Hematopoietic multipotent progenitor cell (in vitro differentiated cells): ENCODE measurements around the gene TOR1AIP1. TPM values are rescaled to one million over a fixed set of nuclear protein-coding genes. Genes with fewer than 3 reads are reported as not detected.
"Not testable (repeated sequence)": the region's sequence is repeated elsewhere in the genome, so short reads cannot be mapped to it uniquely, and the experiment has no call there.

Source experiments
- DNase-seq, 3 donors: peaks; one replicate each; pipeline ENCODE4 v3.0.0-alpha.2; 2011 to 2015; ENCODE audit warnings: low read depth in 2 of 3, low spot score in 2 of 3
- total RNA-seq: library from RNA; depleted of rRNA; stranded (reverse); fragments of >200 nt; gene quantifications from one replicate; pipeline ENCODE4 v1.2.3, GENCODE V29; 2012

TOR1AIP1 gene
- total RNA-seq, 1 donor: 28.0 TPM

GRCh38 chr1:179935909-179936496 is 53.9 kb downstream of the TOR1AIP1 start:
- no peak for DNase-seq

GRCh38 chr1:179937668-179938254 is 55.7 kb downstream of the TOR1AIP1 start:
- DNase-seq: no peak

- DNase-seq: no peak
Observed at GRCh38 chr1:179938752-179939151, 56.7 kb downstream of the TOR1AIP1 start.

GRCh38 chr1:179939941-179940340 is 57.9 kb downstream of the TOR1AIP1 start:
- DNase-seq: no peak

GRCh38 chr1:179941454-179941853 is 59.4 kb downstream of the TOR1AIP1 start:
- DNase-seq: no peak

- DNase-seq: no peak
Observed at GRCh38 chr1:179950651-179951050, 68.6 kb downstream of the TOR1AIP1 start.

GRCh38 chr1:179951383-179952144 is 69.5 kb downstream of the TOR1AIP1 start:
- DNase-seq: no peak

- no peak for DNase-seq
Observed at GRCh38 chr1:179952186-179952585, 70.1 kb downstream of the TOR1AIP1 start.

GRCh38 chr1:179953974-179954492 is 71.9 kb downstream of the TOR1AIP1 start:
- DNase-seq: peak in 2 of 3 donors; percentile 54 to 67

GRCh38 chr1:179954493-179955286 is 72.6 kb downstream of the TOR1AIP1 start, which contains the start of gene CEP350:
Gene CEP350, plus strand, starts transcription at chr1:179954810. Its CDS starts 31,372 bp downstream, at chr1:179986182.
- peak; percentile 97 to 100 (median 99) for DNase-seq

- peak in 2 of 3 donors; percentile 27 to 29 for DNase-seq
Observed at GRCh38 chr1:179955287-179955680, 73.2 kb downstream of the TOR1AIP1 start.

- DNase-seq: peak in 1 of 3 donors; percentile 39
Observed at GRCh38 chr1:179955731-179956130, 73.6 kb downstream of the TOR1AIP1 start.

- DNase-seq: no peak
Observed at GRCh38 chr1:179958359-179958758, 76.3 kb downstream of the TOR1AIP1 start.

- DNase-seq: not testable (repeated sequence)
Observed at GRCh38 chr1:179962168-179962567, 80.1 kb downstream of the TOR1AIP1 start.

- DNase-seq: no peak
Observed at GRCh38 chr1:179966551-179966950, 84.5 kb downstream of the TOR1AIP1 start.

- no peak for DNase-seq
Observed at GRCh38 chr1:179968284-179968993, 86.4 kb downstream of the TOR1AIP1 start.

GRCh38 chr1:179968994-179969919 is 87.2 kb downstream of the TOR1AIP1 start:
- no peak for DNase-seq
